Measurements from ENCODE around the gene CISD2.
"Not testable (repeated sequence)": the region's sequence is repeated elsewhere in the genome, so short reads cannot be mapped to it uniquely, and the experiment has no call there.

CISD2 gene

DNA sequence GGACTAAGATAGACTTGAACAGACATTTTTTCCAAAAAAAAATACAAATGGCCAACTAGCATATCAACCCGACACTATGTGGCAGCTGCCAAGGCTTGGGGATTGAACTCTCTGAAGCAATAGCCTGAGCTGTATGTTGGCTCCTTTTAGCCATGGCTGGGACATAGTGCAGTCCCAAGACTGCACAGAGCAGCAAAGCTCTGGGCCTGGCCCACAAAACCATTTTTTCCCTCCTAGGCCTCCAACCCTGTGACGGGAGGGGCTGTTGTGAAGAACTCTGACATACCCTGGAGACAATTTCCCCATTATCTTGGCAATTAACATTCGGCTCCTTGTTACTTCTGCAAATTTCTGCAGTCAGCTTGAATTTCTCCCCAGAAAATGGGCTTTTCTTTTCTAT is 50.1 kb downstream of the CISD2 start:
- DNase-seq (ENCODE audit: low read depth in 3 of 3): no peak

DNA sequence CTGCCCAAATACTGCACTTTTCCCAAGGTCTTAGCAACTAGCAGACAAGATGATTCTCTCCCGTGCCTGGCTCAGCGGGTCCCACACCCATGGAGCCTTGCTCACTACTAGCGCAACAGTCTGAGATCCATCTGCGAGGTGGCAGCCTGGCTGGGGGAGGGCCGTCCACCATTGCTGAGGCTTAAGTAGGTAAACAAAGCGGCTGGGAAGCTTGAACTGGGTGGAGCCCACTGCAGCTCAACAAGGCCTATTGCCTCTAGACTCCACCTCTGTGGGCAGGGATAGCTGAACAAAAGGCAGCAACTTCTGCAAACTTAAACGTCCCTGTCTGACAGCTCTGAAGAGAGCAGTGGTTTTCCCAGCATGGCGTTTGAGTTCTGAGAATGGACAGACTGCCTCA is 50.9 kb downstream of the CISD2 start:
- not testable (repeated sequence) for DNase-seq (ENCODE audit: low read depth in 3 of 3)

DNA sequence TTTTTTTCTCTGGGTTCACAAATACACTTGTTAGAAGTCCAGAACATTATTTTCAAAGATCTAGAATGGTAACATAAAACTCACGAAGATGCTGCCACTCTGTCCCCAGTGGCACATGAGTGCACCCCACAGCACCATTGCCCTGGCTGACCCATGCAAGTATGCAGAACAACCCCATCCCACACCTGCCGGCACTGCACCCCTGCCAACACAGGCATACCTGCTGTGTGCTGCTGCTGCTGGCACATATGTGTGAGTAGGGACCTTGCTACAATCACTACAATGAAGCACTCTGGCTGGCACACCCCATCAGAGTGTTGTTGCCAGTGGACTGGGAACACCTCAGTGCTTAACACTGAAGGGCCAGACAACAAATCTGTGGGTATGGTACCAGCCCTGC is 66.9 kb downstream of the CISD2 start:
- DNase-seq (ENCODE audit: low read depth in 3 of 3): no peak

DNA sequence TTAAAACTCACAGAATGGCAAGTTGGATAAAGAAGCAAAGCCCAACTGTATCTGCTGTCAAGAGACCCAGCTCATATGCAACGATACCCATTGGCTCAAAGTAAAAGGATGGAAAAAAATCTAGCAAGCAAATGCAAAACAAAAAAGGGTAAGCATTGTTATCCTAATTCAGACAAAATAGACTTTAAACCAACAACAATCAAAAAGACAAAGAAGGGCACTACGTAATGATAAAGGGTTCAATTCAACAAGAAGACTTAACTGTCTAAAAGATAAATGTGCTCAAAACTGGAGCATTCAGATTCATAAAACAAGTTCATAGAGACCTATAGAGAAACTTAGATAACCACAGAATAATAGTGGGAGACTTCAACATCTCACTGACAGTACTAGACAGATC is 69.3 kb downstream of the CISD2 start:
- not testable (repeated sequence) for DNase-seq (ENCODE audit: low read depth in 3 of 3)

Measured in stimulated activated CD4-positive, alpha-beta T cell treated with anti-CD3 and anti-CD28 coated beads, TNF-alpha, amount 100 ng/mL, for 48 hours (primary cell).